Activated CD4-positive, alpha-beta memory T cell treated with anti-CD3 and anti-CD28 coated beads, Interleukin-2, amount 10 ng/mL, durations not matched to agents 7 days and 5 days (primary cell): ENCODE measurements around the gene GGNBP2. TPM values are rescaled to one million over a fixed set of nuclear protein-coding genes. Genes with fewer than 3 reads are reported as not detected.

Source experiments
- CTCF ChIA-PET: fragments of 350-600 bp; sonication (Branson Sonifier 250); formaldehyde crosslinking; loops from one replicate; lab custom pipeline; 2021; ENCODE audit warnings: antibody characterized with exemption, inconsistent platforms; lab: Charles Lee
- POLR2A ChIA-PET: fragments of 350-600 bp; sonication (Branson Sonifier 250); formaldehyde crosslinking; loops from one replicate; lab custom pipeline; 2021; ENCODE audit warnings: antibody characterized with exemption; lab: Charles Lee
- DNase-seq: peaks from one replicate; pipeline ENCODE4 v3.0.0-alpha.2; 2020
- H3K27ac Mint-ChIP-seq: one replicate; pipeline ENCODE4 v1.8.0; 2021; ENCODE audit warnings: mild to moderate bottlenecking, mixed read lengths
- H3K27me3 Mint-ChIP-seq: one replicate; pipeline ENCODE4 v1.8.0; 2021; ENCODE audit warnings: mixed read lengths
- H3K36me3 Mint-ChIP-seq: one replicate; pipeline ENCODE4 v1.8.0; 2021; ENCODE audit warnings: low read depth, mixed read lengths
- H3K4me1 Mint-ChIP-seq: one replicate; pipeline ENCODE4 v1.8.0; 2021; ENCODE audit warnings: mixed read lengths
- H3K4me3 Mint-ChIP-seq: one replicate; pipeline ENCODE4 v1.8.0; 2021; ENCODE audit warnings: mild to moderate bottlenecking, mixed read lengths
- H3K9me3 Mint-ChIP-seq: one replicate; pipeline ENCODE4 v1.8.0; 2021; ENCODE audit warnings: mixed read lengths
- total RNA-seq, 2 experiments: library from RNA; stranded (reverse); gene quantifications; one replicate each; pipeline ENCODE4 v1.2.3, GENCODE V29; 2021

GGNBP2 gene
- total RNA-seq, 2 experiments from 2014 or later, result 94.0 to 106 TPM

DNA sequence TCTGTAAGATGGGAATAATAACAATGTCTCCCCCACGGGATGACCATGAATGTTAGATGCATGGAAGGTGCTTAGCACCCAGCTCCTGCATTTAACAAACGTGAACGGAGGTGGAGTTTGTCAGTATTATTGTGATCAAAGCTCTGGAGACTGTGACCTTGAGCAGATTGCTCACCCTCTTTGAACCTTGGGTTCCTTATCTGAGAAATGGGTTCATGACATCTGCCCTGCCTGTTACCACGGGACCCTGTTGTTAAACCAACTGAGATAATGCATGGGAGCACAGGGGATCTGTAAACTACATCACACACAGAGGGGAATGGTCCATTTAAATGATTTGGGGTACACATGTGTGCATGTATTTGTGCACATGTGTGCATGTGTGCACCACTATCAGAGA, 86.3 kb downstream of the GGNBP2 start:
- Mint-ChIP-seq H3K9me3 (no peaks in the 10 kb centered on the region), H3K4me1 (no peaks in the 10 kb centered on the region), H3K4me3 (no peak overlapping the region), H3K27ac (no peak overlapping the region), H3K36me3 (no peaks in the 10 kb centered on the region), H3K27me3 (peaks cover 21% of the 10 kb centered on the region)
- no peak for DNase-seq
- ChIA-PET POLR2A (no interaction called here), CTCF (no interaction called here)

- ChIA-PET CTCF (interaction anchor here (0.9 to 1.7 kb wide), 5 partner anchors 72 to 607 kb away, joined by 3 to 11 read pairs (median 5); no protein-coding TSS in a partner anchor), POLR2A (no interaction called here)
- Mint-ChIP-seq H3K4me3 (no peak overlapping the region), H3K27me3 (peaks cover 24% of the 10 kb centered on the region), H3K36me3 (no peaks in the 10 kb centered on the region), H3K4me1 (no peaks in the 10 kb centered on the region), H3K27ac (no peak overlapping the region), H3K9me3 (no peaks in the 10 kb centered on the region)
- DNase-seq, result no peak
Measured at GRCh38 chr17:36632916-36633771, 88.4 kb downstream of the GGNBP2 start.

Other genes with a start within 250 kb of the GGNBP2 start
- gene TBC1D3G, start 221.0 kb upstream of the GGNBP2 start, total RNA-seq, result not detected
- not detected for gene TBC1D3H, start 156.5 kb upstream of the GGNBP2 start, total RNA-seq
- 10 to 100 TPM; 38.1 to 38.9 TPM for gene ZNHIT3, start 58.2 kb upstream of the GGNBP2 start, total RNA-seq
- 10 to 100 TPM; 87.2 to 92.2 TPM for gene MYO19, start 10.1 kb upstream of the GGNBP2 start, total RNA-seq
- 1 to 10 TPM; 6.4 to 6.9 TPM for gene PIGW, start 9.9 kb upstream of the GGNBP2 start, total RNA-seq
- 1 to 10 TPM; 3.7 to 3.8 TPM for gene DHRS11, start 47.0 kb downstream of the GGNBP2 start, total RNA-seq
- gene MRM1, start 56.7 kb downstream of the GGNBP2 start, total RNA-seq, result 1 to 10 TPM; 7.3 to 8.4 TPM